Measurements from ENCODE around the gene ASB4.
"Not testable (repeated sequence)": the region's sequence is repeated elsewhere in the genome, so short reads cannot be mapped to it uniquely, and the experiment has no call there.

ASB4 gene

DNA sequence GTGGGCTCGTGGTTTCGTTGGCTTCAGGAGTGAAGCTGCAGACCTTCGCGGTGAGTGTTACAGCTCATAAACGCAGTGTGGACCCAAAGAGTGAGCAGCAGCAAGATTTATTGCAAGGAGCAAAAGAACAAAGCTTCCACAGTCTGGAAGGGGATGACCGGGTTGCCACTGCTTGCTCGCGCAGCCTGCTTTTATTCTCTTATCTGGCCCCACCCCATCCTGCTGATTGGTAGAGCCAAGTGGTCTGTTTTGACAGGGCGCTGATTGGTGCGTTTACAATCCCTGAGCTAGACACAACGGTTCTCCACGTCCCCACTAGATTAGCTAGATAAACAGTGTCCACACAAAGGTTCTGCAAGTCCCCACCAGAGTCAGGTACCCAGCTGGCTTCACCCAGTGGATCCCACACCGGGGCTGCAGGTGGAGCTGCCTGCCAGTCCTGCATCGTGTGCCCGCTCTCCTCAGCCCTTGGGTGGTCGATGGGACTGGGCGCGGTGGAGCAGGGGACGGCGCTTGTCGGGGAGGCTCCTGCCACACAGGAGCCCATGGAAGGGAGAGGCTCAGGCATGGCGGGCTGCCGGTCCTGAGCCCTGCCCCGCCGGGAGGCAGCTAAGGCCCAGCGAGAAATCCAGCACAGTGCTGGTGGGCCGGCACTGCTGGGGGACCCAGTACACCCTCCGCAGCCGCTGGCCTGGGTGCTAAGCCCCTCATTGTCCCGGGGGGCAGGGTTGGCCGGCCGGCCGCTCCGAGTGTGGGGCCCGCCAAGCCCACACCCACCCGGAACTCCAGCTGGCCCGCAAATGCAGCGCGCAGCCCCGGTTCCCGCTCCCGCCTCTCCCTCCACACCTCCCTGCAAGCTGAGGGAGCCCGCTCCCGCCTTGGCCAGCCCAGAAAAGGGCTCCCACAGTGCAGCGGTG lies 66.5 kb downstream of the ASB4 start:
- DNase-seq (ENCODE audit: low spot score) = not testable (repeated sequence)

DNA sequence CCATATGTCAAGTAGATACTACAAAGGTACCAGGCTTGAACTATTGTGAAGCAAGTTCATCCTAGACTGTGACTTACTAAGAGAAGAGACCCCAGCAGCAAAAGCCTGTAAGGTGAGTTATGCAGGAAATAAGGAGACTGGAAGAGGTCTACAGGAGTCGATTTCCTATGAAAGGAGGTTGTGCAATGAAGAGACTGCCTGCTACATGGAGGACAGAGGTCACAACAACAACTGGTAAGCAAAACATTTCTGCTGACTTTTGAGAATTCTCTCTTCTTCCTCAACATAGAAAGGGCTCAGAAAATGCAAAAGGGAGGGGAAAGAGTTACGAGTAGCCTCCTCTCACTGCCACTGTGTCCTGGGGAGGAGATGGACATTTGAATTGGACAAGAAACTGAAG lies 68.2 kb downstream of the ASB4 start:
- DNase-seq (ENCODE audit: low spot score) = no peak

DNA sequence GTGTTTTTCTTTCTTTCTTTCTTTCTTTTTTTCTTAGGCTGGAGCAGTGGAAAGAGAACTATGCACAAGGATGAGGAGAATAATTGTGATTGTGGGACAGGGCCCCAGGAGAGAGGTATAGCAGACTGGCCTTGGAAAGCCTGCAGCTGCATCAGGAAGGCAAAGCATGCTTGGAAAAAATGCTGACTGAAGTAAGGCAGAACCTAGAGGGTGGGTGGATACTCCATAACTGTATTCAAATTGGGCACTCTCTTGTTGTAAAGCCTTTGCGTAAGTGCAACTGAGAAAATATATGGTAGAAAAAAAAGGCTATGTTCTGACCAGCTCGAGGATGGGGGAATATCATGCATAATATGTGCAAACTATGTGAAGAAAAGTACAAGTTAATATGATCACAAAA lies 71.0 kb downstream of the ASB4 start:
- no peak for DNase-seq (ENCODE audit: low spot score)

DNA sequence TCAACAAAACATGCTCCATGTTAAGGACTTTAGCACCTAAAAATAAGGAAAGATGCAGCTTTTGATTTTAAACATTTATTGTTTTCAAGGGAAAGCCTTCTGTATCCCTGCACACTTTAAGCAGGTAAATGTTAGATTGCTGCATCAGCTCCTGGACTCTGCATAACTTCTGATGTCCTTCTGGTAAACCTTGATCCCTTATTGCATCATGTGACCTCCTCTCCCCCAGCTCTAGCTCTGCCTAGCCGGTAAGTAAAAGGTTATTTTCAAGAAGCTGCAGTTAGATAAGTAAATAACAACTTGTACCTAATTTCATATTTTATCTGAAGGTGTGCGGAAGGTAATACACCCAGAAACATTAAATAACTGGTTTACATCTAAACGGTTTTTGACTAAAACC lies 73.1 kb downstream of the ASB4 start:
- DNase-seq (ENCODE audit: low spot score) = no peak

DNA sequence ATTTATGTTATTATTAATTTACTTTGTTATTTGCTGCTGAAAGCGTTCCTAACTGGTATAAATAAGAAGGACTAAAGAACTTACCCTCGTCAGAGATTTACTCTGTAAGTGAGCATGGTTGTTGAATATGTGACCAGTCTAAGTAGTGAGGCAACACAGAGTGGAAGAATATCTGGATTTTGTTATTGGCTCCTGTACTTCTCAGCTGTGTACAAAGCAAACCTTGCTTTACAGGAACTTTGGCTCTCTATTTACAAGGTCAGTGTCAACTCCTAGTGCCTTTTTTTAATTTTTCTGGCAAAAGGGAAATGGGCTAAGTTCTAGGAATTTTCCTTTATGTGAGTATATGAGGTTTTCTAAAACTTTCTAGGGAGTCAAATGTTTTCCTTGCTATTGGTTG lies 74.9 kb downstream of the ASB4 start:
- no peak for DNase-seq (ENCODE audit: low spot score)

DNA sequence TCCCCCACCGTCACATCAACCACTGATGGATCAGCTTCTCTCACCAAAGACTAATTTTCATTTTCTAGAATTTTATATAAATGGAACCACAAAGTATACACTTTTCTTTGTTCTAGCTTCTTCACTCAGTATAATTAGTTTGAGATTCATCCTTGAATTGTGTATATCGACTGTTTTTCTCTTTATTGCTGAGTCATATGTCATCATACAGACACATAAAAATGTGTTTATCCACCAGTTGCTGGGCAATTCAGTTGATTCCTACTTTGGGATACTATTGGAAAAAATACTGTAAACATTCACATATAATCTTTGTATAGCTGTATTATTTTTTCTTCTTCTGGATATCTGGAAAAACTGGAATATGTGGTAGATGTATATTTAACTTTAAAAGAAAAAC lies 84.0 kb downstream of the ASB4 start:
- DNase-seq (ENCODE audit: low spot score) = no peak

DNA sequence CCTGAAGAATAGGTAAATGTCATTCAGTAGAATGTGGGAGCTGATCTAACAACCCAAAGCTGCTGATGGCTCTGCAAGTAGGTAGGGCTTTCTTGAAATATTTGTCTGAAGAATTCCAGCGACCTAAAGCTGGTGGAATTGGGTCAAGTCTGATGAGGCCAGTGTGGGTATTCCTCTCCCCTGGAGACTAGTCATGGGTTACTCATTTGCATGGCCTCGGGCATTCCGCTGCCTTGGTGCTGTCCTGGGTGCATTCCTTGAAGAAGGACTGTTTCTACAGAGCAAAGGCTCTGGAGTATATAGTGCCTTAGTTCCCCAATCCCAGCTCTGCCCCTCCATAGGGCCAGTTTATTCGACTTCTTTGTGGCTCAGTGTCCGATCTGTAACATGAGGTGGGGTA lies 91.4 kb downstream of the ASB4 start:
- DNase-seq (ENCODE audit: low spot score) = no peak

DNA sequence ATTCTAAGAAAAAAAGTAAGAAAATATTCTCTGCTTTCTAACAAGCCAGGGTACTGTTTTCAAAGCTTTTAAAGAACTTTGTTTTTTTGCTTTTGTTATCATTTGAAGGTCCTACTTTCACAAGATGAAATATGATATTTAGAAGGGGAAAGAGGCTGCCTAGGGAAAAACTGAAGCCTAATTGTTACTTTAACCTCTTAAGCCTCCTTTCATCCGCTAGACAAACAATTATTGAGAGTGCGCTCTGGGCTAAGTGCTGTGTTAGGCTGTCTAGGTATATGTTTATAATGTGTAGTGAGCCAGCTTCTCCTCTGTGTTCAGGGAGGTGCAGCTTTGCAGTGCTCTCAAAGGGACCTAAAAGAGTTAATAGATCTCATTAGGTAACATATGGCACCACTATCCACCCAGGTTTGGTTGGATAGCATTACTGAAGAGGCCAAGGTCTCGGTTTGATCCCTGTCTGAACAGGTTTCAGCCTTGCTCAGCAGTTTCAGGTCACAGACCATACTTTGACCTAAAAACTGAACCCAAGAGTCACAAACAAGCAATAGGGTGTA lies 92.6 kb downstream of the ASB4 start:
- DNase-seq (ENCODE audit: low spot score) = no peak

DNA sequence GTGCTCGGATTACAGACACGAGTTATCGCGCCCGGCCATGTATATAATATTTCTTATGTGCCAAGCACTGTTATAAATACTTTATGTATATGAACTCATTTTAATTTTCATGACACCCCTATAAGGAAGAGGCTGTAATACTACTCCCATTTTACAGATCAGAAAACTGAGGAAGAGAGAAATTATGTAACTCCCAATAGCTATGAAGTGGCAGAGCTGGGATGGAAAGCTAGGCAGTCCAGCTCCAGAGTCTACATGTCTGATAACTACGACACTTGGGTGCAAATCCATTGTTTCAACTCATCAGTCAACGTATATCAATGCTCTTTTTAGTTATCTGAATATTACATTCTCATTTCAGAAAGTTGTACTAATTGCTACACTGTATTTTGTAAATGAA lies 93.6 kb downstream of the ASB4 start:
- DNase-seq (ENCODE audit: low spot score) = no peak

DNA sequence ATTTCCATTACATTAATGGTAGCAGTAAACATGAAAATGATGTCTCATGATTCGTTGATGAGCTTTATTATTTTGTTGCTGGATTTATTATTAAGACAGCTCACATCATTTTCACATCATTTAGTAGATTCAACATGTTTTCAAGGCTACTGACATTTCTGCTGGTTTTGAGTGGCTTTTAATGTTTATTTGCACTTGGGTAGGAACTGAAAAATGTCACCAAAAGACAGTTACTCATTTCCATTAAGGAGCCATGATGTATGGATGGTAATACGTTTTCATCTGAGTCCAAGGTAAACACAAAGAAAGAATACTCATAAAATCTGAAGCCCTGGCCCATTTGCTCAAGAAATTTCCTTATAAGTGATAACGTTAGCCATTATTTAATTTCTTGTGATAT lies 95.7 kb downstream of the ASB4 start:
- DNase-seq (ENCODE audit: low spot score) = no peak

DNA sequence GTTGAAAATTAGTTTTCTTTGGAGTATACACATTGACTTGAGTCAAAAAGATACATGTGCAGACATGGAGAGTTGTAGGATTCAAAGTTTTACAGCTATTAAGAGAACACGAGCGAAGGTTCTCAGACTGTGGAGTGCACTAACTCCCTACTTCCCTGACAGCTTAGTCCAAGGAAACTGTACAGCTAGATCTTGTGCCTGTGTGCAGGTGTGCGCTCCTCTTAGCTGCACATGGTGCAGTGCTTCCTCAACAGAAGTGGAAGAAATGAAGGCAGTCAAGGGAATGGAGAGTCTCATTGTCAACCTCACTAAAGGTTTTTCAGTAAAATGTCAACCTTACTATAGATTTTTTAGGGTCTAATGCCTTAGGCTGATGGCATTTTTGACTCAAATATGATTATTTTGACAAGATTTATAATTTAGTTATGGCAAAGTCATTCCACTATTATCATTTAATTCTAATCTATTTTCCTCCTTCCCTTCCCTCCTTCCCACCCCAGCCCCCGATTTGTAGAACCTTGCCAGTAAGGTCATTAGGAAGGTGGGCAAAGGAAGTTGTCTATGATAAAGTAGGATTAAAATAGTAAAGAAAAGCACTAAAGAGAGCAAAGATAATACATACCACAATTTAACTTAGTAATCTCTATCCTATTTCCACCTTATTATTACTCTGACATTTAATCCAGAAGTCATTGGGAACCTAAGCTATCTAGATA lies 97.0 kb downstream of the ASB4 start:
- DNase-seq (ENCODE audit: low spot score) = no peak

DNA sequence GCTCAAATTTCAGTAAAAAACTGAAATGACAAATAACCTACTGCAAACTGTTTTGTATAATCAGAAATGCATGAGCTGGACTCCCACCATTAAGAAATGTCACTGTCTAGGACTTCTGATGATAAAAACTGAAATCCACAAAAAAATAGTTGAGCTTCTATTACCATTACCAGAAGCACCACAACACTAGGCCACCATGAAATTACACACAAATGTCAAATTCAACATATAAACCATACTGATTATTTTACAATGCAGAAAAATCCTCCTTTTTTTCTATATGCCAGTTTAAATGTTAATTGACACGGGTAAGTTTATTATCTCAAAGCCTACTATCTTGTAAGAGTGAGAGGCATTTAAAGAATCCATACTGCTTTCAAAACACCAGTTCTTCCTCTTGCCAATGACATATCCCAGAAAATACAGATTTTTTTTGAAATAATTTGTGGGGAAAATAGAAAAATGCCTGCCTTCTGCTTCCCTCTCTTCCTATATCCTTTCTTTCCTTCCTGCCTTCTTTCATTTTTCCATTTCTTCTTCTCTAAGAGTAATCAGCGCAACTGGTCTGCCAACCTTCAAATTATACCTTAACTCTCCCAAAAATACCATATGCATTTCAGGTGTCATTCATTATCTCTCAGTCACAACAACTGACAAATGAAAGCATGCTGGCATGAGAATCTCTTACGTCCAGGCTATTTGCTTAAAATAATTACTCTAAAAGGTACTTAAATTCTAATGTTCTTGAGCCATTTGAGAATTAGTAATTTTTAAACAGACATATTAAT lies 98.3 kb downstream of the ASB4 start:
- no peak for DNase-seq (ENCODE audit: low spot score)

DNA sequence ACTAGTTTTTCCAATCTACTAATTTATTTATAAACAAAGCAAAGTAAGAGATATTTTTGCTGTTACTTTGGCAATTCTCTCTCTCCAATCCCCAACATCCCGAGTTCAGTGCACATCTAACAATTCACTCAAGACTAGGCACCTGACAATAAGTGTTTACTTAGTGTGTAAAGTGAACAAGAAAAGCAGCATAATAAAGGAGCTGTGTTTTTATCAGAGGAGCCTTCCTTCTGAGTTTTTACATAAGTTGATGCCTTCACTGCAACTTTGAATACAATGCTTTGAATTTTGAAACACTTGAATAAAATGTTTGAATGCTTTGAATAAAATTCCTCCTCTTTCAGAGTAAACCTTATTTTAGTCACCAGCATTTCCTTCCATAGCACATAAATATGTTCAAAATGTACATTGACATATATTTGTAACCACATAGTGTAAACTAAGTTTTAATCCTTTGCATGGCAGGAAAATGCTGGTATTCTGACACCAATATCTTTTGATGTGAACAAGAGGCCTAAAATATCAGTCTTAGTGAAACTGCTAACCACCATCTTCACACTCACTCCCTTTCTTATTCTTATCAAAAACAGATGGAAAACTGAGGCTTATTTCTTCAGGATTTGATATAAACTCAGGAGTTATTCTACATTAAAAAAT lies 99.2 kb downstream of the ASB4 start:
- DNase-seq (ENCODE audit: low spot score) = no peak

DNA sequence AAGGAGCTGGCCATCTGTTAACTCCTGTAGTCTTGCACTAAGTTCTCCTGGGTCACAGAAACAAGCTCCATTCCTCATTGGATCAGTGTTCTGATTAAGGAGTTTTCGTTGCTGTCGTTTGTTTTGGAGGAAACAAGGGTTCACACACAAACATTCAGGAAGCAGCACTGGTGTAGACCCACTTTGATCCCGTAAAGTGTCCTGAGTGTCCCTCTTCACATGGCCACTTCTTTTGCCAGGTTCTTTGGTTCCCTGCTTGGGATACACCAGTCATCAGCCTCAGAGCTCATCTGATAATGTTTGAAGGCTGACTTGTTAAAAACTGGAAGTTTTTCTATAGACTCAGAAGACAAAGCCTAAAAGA lies 99.7 kb downstream of the ASB4 start:
- no peak for DNase-seq (ENCODE audit: low spot score)

DNA sequence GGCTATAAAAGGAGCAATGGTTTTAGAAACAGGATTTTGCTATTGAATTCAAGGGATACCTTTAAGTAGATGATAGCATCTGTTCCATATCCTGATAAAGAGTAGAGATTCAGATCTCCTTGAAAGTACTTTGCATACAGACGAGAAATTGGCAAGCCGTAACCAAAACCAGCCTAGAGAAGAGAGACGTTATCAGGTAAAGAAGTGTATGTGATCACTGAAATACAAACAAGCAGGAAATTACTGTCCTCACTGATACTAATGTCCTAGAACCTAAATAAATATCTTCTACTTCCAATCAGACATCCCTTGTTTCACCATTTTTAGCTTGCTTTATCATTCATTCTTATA lies 101.2 kb downstream of the ASB4 start:
- no peak for DNase-seq (ENCODE audit: low spot score)

DNA sequence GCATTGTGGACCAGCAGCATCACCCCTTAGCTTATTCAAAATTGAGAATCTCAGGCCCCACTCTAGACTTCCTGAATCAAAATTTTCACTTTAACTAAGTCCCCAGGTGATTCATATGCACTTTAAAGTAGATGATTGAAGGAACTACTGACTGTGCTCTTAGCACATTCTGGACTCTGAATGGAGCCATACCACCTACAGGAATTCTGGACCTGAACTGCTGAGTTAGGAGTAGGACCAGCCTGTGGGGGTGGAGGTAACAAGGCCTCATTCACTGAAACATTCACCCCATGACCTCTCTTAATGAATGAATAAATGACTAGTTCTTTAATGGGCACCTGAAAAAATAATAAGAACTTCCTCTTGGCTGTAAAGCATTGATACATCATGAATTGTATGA lies 103.3 kb downstream of the ASB4 start:
- no peak for DNase-seq (ENCODE audit: low spot score)

DNA sequence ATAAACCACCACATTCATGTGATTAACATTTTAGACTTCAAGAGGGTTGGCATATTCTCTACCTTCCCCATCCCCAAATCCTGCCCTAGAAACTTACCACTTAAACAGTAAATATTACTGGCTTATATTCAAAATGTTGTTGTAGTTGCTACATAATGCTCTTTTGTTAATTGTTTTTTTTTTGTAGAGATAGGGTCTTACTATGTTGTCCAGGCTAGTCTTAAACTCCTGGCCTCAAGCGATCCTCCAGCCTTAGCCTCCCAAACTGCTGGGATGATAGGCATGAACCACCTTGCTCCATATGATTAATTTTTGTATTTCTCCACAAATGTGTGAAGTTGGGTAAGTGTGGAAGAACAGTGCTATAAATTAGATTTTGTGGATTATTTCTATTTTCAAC lies 104.0 kb downstream of the ASB4 start:
- no peak for DNase-seq (ENCODE audit: low spot score)
